ENCODE data around the gene TCF3.
"Not testable (repeated sequence)": the region's sequence is repeated elsewhere in the genome, so short reads cannot be mapped to it uniquely, and the experiment has no call there.

The TCF3 gene

GRCh38 chr19:1650650-1651567 is 1.5 kb downstream of the TCF3 start:
- peak; percentile 28 for DNase-seq (ENCODE audit: low read depth)

GRCh38 chr19:1649706-1650649 is 2.4 kb downstream of the TCF3 start:
- DNase-seq (ENCODE audit: low read depth), result no peak

- DNase-seq (ENCODE audit: low read depth), result no peak
These were observed 3.4 kb downstream of the TCF3 start for GRCh38 chr19:1648920-1649541.

GRCh38 chr19:1648459-1648849 is 4.0 kb downstream of the TCF3 start:
- no peak for DNase-seq (ENCODE audit: low read depth)

- no peak for DNase-seq (ENCODE audit: low read depth)
These were observed 4.6 kb downstream of the TCF3 start for GRCh38 chr19:1647501-1648458.

GRCh38 chr19:1646659-1647453 is 5.6 kb downstream of the TCF3 start:
- no peak for DNase-seq (ENCODE audit: low read depth)

GRCh38 chr19:1646149-1646548 is 6.3 kb downstream of the TCF3 start:
- no peak for DNase-seq (ENCODE audit: low read depth)

GRCh38 chr19:1645299-1645698 is 7.1 kb downstream of the TCF3 start:
- DNase-seq (ENCODE audit: low read depth), result no peak

- DNase-seq (ENCODE audit: low read depth), result no peak
These were observed 8.3 kb downstream of the TCF3 start for GRCh38 chr19:1644070-1644469.

GRCh38 chr19:1640893-1641448 is 11.4 kb downstream of the TCF3 start:
- not testable (repeated sequence) for DNase-seq (ENCODE audit: low read depth)

GRCh38 chr19:1636325-1637236 is 15.8 kb downstream of the TCF3 start:
- DNase-seq (ENCODE audit: low read depth), result no peak

- DNase-seq (ENCODE audit: low read depth), result no peak
These were observed 17.5 kb downstream of the TCF3 start for GRCh38 chr19:1634938-1635243.

- no peak for DNase-seq (ENCODE audit: low read depth)
These were observed 18.0 kb downstream of the TCF3 start for GRCh38 chr19:1634242-1634937.

GRCh38 chr19:1633269-1633826 is 19.1 kb downstream of the TCF3 start:
- DNase-seq (ENCODE audit: low read depth), result no peak

GRCh38 chr19:1632462-1633268 is 19.8 kb downstream of the TCF3 start:
- DNase-seq (ENCODE audit: low read depth), result no peak

- no peak for DNase-seq (ENCODE audit: low read depth)
These were observed 20.8 kb downstream of the TCF3 start for GRCh38 chr19:1631557-1632100.

- no peak for DNase-seq (ENCODE audit: low read depth)
These were observed 21.6 kb downstream of the TCF3 start for GRCh38 chr19:1630811-1631210.
